Upper lobe of left lung (tissue), 6 donors: ENCODE measurements around the gene PDGFD. TPM values are rescaled to one million over a fixed set of nuclear protein-coding genes. Genes with fewer than 3 reads are reported as not detected.

ENCODE experiments used
- ATAC-seq, 2 donors: fragments of 200-7000 bp; cut with Tn5 transposase; one replicate each; pipeline ENCODE4 v1.9.1; 2022; ENCODE audit warnings: mild to moderate bottlenecking in 2 of 2, moderate library complexity in 2 of 2; ENCODE audit not compliant: low FRiP score in 2 of 2
- DNase-seq, 2 donors: peaks; one replicate each; pipeline ENCODE4 v3.0.0-alpha.2; 2019 to 2020
- H3K27ac ChIP-seq, 4 donors: fragments of 200-600 bp; sonication (generic); one replicate each; pipeline ENCODE4 v1.5.1; 2016 to 2019
- H3K27me3 ChIP-seq, 4 donors: fragments of 200-600 bp; sonication (generic); one replicate each; pipeline ENCODE4 v1.5.1; 2017 to 2019
- H3K36me3 ChIP-seq, 4 donors: fragments of 200-600 bp; sonication (generic); one replicate each; pipeline ENCODE4 v1.5.1; 2016 to 2019
- H3K4me1 ChIP-seq, 4 donors: fragments of 200-600 bp; sonication (generic); one replicate each; pipeline ENCODE4 v1.5.1; 2018 to 2019
- H3K4me3 ChIP-seq, 4 donors: fragments of 200-600 bp; sonication (generic); one replicate each; pipeline ENCODE4 v1.5.1; 2017 to 2019; ENCODE audit warnings: mild to moderate bottlenecking in 2 of 4, moderate library complexity in 1 of 4
- H3K9me3 ChIP-seq, 4 donors: fragments of 200-600 bp; sonication (generic); one replicate each; pipeline ENCODE4 v1.5.1; 2018 to 2019
- CTCF ChIP-seq, 6 experiments: fragments of 450-650 bp in 4 of 6; fragments of 200-600 bp in 2 of 6; sonication (generic) in 2 of 6; IDR thresholded peaks; one replicate each; pipeline ENCODE4 v1.5.1; 2016 to 2019; ENCODE audit warnings: antibody characterized with exemption in 6 of 6
- EP300 ChIP-seq, 4 donors: sonication (generic); formaldehyde crosslinking; IDR thresholded peaks; one replicate each; pipeline ENCODE4 v1.5.1; 2017; ENCODE audit warnings: antibody characterized with exemption in 4 of 4, control low read depth in 2 of 4
- POLR2A ChIP-seq, 4 donors: fragments of 450-650 bp; IDR thresholded peaks; one replicate each; pipeline ENCODE4 v1.5.1; 2016 to 2017; ENCODE audit warnings: antibody characterized with exemption in 4 of 4, mild to moderate bottlenecking in 2 of 4
- POLR2AphosphoS5 ChIP-seq, 2 donors: sonication (generic); formaldehyde crosslinking; IDR thresholded peaks; one replicate each; pipeline ENCODE4 v1.5.1; 2017; ENCODE audit warnings: antibody characterized with exemption in 2 of 2
- WGBS, 2 donors: methylation state at CpG; one replicate each; pipeline ENCODE4 v1.1.5; 2017 to 2018; 5-methylcytosine and 5-hydroxymethylcytosine counted together
- total RNA-seq, 6 donors: library from RNA; depleted of rRNA in 4 of 6; stranded (reverse); fragments of >200 nt in 4 of 6; gene quantifications; one replicate each; pipeline versions ENCODE4 v1.1.0 to v1.2.1, GENCODE V29; 2016 to 2021
- donor health status: DM: no; HTN: no; CAD: no; lungs with moderate emphysema.
- donor health status: DM: no; HTN: yes; CAD: no; lungs with severe emphysema.

PDGFD gene
- total RNA-seq, 6 donors from 2014 or later = 2.1 to 6.6 (median 2.7) TPM; not detected in 1

GRCh38 chr11:103892603-103893002 is 271.3 kb downstream of the PDGFD start:
- Histone ChIP-seq H3K9me3 (peaks cover 0 to 6% (median 0%) of the 10 kb centered on the region in 4 donors), H3K4me1 (no peaks in the 10 kb centered on the region), H3K4me3 (no peak overlapping the region), H3K27me3 (no peaks in the 10 kb centered on the region), H3K36me3 (no peaks in the 10 kb centered on the region), H3K27ac (no peak overlapping the region)
- WGBS, 2 donors = 82 to 88% methylated on average over 5 of the region's 5 CpGs
- ATAC-seq = no peak
- no peak for DNase-seq
- no peak for TF ChIP-seq POLR2AphosphoS5 (IDR thresholded peaks at IDR 0.05)

GRCh38 chr11:103890654-103891053 is 273.3 kb downstream of the PDGFD start:
- 91 to 94% methylated on average over 1 of the region's 1 CpG for WGBS, 2 donors
- no peaks in the 10 kb centered on the region for H3K36me3 ChIP-seq

GRCh38 chr11:103889679-103890078 is 274.3 kb downstream of the PDGFD start:
- Histone ChIP-seq H3K36me3 (no peaks in the 10 kb centered on the region), H3K27ac (no peak overlapping the region), H3K9me3 (peaks cover 0 to 6% (median 0%) of the 10 kb centered on the region in 4 donors), H3K4me3 (no peak overlapping the region), H3K4me1 (no peaks in the 10 kb centered on the region), H3K27me3 (no peaks in the 10 kb centered on the region)
- DNase-seq = no peak
- ATAC-seq = no peak
- TF ChIP-seq POLR2A (IDR thresholded peaks at IDR 0.05) (no peak), EP300 (IDR thresholded peaks at IDR 0.05) (no peak), POLR2AphosphoS5 (IDR thresholded peaks at IDR 0.05) (no peak), CTCF (IDR thresholded peaks at IDR 0.05) (no peak)

More at GRCh38 chr11:103890654-103891053, 273.3 kb downstream of the PDGFD start:
- H3K9me3 ChIP-seq = peaks cover 0 to 6% (median 0%) of the 10 kb centered on the region in 4 donors
- ATAC-seq (no peak), DNase-seq (no peak)
- no peaks in the 10 kb centered on the region for H3K27me3 ChIP-seq
- no peak overlapping the region for H3K27ac ChIP-seq
- no peak overlapping the region for H3K4me3 ChIP-seq
- no peaks in the 10 kb centered on the region for H3K4me1 ChIP-seq
- no peak for TF ChIP-seq POLR2AphosphoS5 (IDR thresholded peaks at IDR 0.05)
- TF ChIP-seq CTCF (IDR thresholded peaks at IDR 0.05) = no peak
- TF ChIP-seq EP300 (IDR thresholded peaks at IDR 0.05) = no peak
- no peak for TF ChIP-seq POLR2A (IDR thresholded peaks at IDR 0.05)

GRCh38 chr11:103888541-103888951 is 275.4 kb downstream of the PDGFD start:
- Histone ChIP-seq H3K9me3 (peaks cover 0 to 6% (median 0%) of the 10 kb centered on the region in 4 donors), H3K4me1 (no peaks in the 10 kb centered on the region), H3K36me3 (no peaks in the 10 kb centered on the region), H3K4me3 (no peak overlapping the region), H3K27ac (no peak overlapping the region), H3K27me3 (no peaks in the 10 kb centered on the region)
- DNase-seq = no peak
- ATAC-seq = no peak
- TF ChIP-seq EP300 (IDR thresholded peaks at IDR 0.05) (no peak), POLR2AphosphoS5 (IDR thresholded peaks at IDR 0.05) (no peak), POLR2A (IDR thresholded peaks at IDR 0.05) (no peak), CTCF (IDR thresholded peaks at IDR 0.05) (no peak)

GRCh38 chr11:103887001-103887658 is 276.8 kb downstream of the PDGFD start:
- H3K9me3 ChIP-seq = peaks cover 0 to 6% (median 0%) of the 10 kb centered on the region in 4 donors
- H3K4me3 ChIP-seq = no peak overlapping the region
- DNase-seq (no peak), ATAC-seq (no peak)
- no peaks in the 10 kb centered on the region for H3K36me3 ChIP-seq
- no peak overlapping the region for H3K27ac ChIP-seq
- H3K4me1 ChIP-seq = no peaks in the 10 kb centered on the region
- no peaks in the 10 kb centered on the region for H3K27me3 ChIP-seq
- TF ChIP-seq CTCF (IDR thresholded peaks at IDR 0.05) (no peak), POLR2A (IDR thresholded peaks at IDR 0.05) (no peak), POLR2AphosphoS5 (IDR thresholded peaks at IDR 0.05) (no peak), EP300 (IDR thresholded peaks at IDR 0.05) (no peak)
- WGBS, 2 donors = 30 to 54% methylated on average over 6 of the region's 6 CpGs
